Peyer's patch (tissue), 4 donors: Measurements from ENCODE around the gene PLCXD1.

ENCODE experiments used
- POLR2A ChIP-seq, 2 donors: fragments of 450-650 bp; IDR thresholded peaks; one replicate each; pipeline ENCODE4 v1.5.1; 2017; ENCODE audit warnings: antibody characterized with exemption in 2 of 2, mild to moderate bottlenecking in 2 of 2, moderate library complexity in 2 of 2
- TF ChIP-seq, protein P1 (sequence below), 6 experiments: fragments of 450-650 bp in 4 of 6; fragments of 200-600 bp in 2 of 6; sonication (generic) in 1 of 6; IDR thresholded peaks; one replicate each; pipeline ENCODE4 v1.5.1; 2017 to 2019; ENCODE audit warnings: antibody characterized with exemption in 6 of 6, mild to moderate bottlenecking in 3 of 6, moderate library complexity in 1 of 6

DNA sequence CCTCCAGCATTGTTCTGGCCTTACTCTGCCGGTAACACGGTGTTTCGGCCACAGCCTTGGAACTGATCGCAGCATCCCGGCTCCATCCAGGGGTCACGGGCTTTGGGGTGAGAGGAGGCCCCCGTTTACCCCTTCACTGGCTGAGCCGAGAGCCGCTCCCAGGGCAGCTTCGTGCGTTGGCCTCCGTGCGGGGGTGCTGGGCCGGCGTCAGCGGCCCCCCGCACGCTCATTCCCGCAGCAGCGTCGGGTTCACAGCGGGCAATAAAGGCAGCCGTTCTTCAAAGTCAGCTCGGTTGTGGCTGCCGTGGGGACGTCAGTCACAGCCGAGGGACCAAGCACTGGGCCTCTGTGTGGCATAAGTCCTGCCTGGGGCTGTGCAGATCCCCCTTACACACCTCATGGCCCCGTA is 25.3 kb upstream of the PLCXD1 start:
- no peak for TF ChIP-seq POLR2A (IDR thresholded peaks at IDR 0.05)
- TF ChIP-seq, protein P1, sequence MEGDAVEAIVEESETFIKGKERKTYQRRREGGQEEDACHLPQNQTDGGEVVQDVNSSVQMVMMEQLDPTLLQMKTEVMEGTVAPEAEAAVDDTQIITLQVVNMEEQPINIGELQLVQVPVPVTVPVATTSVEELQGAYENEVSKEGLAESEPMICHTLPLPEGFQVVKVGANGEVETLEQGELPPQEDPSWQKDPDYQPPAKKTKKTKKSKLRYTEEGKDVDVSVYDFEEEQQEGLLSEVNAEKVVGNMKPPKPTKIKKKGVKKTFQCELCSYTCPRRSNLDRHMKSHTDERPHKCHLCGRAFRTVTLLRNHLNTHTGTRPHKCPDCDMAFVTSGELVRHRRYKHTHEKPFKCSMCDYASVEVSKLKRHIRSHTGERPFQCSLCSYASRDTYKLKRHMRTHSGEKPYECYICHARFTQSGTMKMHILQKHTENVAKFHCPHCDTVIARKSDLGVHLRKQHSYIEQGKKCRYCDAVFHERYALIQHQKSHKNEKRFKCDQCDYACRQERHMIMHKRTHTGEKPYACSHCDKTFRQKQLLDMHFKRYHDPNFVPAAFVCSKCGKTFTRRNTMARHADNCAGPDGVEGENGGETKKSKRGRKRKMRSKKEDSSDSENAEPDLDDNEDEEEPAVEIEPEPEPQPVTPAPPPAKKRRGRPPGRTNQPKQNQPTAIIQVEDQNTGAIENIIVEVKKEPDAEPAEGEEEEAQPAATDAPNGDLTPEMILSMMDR (IDR thresholded peaks at IDR 0.05), result no peak
